ENCODE results near the gene RYR1.

Gene RYR1

GRCh38 chr19:38440592-38440991, 7.1 kb downstream of the RYR1 start:
- ATAC-seq (ENCODE audit: insufficient read depth, low read depth) (no peak), DNase-seq (no peak)
- no peak for TF ChIP-seq EZH2 (IDR thresholded peaks at IDR 0.05; ENCODE audit: borderline replicate concordance, low read depth, low read length, severe bottlenecking)
- no peak for TF ChIP-seq CTCF (IDR thresholded peaks at IDR 0.05; ENCODE audit: borderline replicate concordance, extremely low read depth, low read length, poor library complexity, severe bottlenecking)
- Histone ChIP-seq H3K9me3 (ENCODE audit: insufficient read depth, low read length, severe bottlenecking) (no peaks in the 10 kb centered on the region), H2AFZ (ENCODE audit: low read depth, low read length) (no peak overlapping the region), H3K27ac (ENCODE audit: low read length) (no peak overlapping the region), H4K20me1 (ENCODE audit: insufficient read depth, low read length) (peaks cover 4% of the 10 kb centered on the region; the same call in 1 of the 2 replicates), H3K4me1 (ENCODE audit: insufficient read depth, low read length) (no peaks in the 10 kb centered on the region), H3K4me2 (ENCODE audit: insufficient read depth, low read length) (no peak overlapping the region), H3K27me3 (ENCODE audit: insufficient read depth, low read length, poor library complexity) (no peaks in the 10 kb centered on the region), H3K36me3 (ENCODE audit: insufficient read depth, low read length) (no peaks in the 10 kb centered on the region), H3K4me3 (ENCODE audit: low read depth in 1 of 2, low read length in 2 of 2) (no peak overlapping the region), H3K79me2 (ENCODE audit: insufficient read depth, low read length) (no peaks in the 10 kb centered on the region), H3K9ac (ENCODE audit: low read depth, low read length) (no peak overlapping the region)

- Histone ChIP-seq H3K9me3 (ENCODE audit: insufficient read depth, low read length, severe bottlenecking) (no peaks in the 10 kb centered on the region), H2AFZ (ENCODE audit: low read depth, low read length) (no peak overlapping the region), H3K4me1 (ENCODE audit: insufficient read depth, low read length) (no peaks in the 10 kb centered on the region), H3K9ac (ENCODE audit: low read depth, low read length) (no peak overlapping the region), H3K79me2 (ENCODE audit: insufficient read depth, low read length) (no peaks in the 10 kb centered on the region), H3K27ac (ENCODE audit: low read length) (no peak overlapping the region), H3K27me3 (ENCODE audit: insufficient read depth, low read length, poor library complexity) (no peaks in the 10 kb centered on the region), H3K4me3 (ENCODE audit: low read depth in 1 of 2, low read length in 2 of 2) (no peak overlapping the region), H3K4me2 (ENCODE audit: insufficient read depth, low read length) (no peak overlapping the region), H4K20me1 (ENCODE audit: insufficient read depth, low read length) (peaks cover 4% of the 10 kb centered on the region; the same call in 1 of the 2 replicates), H3K36me3 (ENCODE audit: insufficient read depth, low read length) (no peaks in the 10 kb centered on the region)
- TF ChIP-seq CTCF (IDR thresholded peaks at IDR 0.05; ENCODE audit: borderline replicate concordance, extremely low read depth, low read length, poor library complexity, severe bottlenecking): peak; percentile 26
- no peak for TF ChIP-seq EZH2 (IDR thresholded peaks at IDR 0.05; ENCODE audit: borderline replicate concordance, low read depth, low read length, severe bottlenecking)
- ATAC-seq (ENCODE audit: insufficient read depth, low read depth): no peak; the same call in 2 of the 3 replicates
- DNase-seq: no peak
These were observed 8.3 kb downstream of the RYR1 start for GRCh38 chr19:38441657-38442348.

GRCh38 chr19:38442736-38443135, 9.2 kb downstream of the RYR1 start:
- no peak for DNase-seq
- no peak overlapping the region for H3K9ac ChIP-seq (ENCODE audit: low read depth, low read length)
- no peak for ATAC-seq (ENCODE audit: insufficient read depth, low read depth)

More at GRCh38 chr19:38442736-38443135, 9.2 kb downstream of the RYR1 start:
- Histone ChIP-seq H3K4me3 (ENCODE audit: low read depth in 1 of 2, low read length in 2 of 2) (no peak overlapping the region), H3K9me3 (ENCODE audit: insufficient read depth, low read length, severe bottlenecking) (no peaks in the 10 kb centered on the region), H3K36me3 (ENCODE audit: insufficient read depth, low read length) (no peaks in the 10 kb centered on the region), H3K27ac (ENCODE audit: low read length) (no peak overlapping the region), H3K4me2 (ENCODE audit: insufficient read depth, low read length) (no peak overlapping the region), H4K20me1 (ENCODE audit: insufficient read depth, low read length) (peaks cover 4% of the 10 kb centered on the region; the same call in 1 of the 2 replicates), H3K4me1 (ENCODE audit: insufficient read depth, low read length) (no peaks in the 10 kb centered on the region), H3K79me2 (ENCODE audit: insufficient read depth, low read length) (no peaks in the 10 kb centered on the region), H2AFZ (ENCODE audit: low read depth, low read length) (no peak overlapping the region), H3K27me3 (ENCODE audit: insufficient read depth, low read length, poor library complexity) (no peaks in the 10 kb centered on the region)
- TF ChIP-seq CTCF (IDR thresholded peaks at IDR 0.05; ENCODE audit: borderline replicate concordance, extremely low read depth, low read length, poor library complexity, severe bottlenecking) (no peak), EZH2 (IDR thresholded peaks at IDR 0.05; ENCODE audit: borderline replicate concordance, low read depth, low read length, severe bottlenecking) (no peak)

Measured in DND-41 (cell line).